Fibroblast of peridontal ligament (primary cell): ENCODE data around the gene ZFAND2A.
A peak's percentile ranks its signal among the peaks of the same experiment; 100 is the strongest.
"Not testable (repeated sequence)": the region's sequence is repeated elsewhere in the genome, so short reads cannot be mapped to it uniquely, and the experiment has no call there.

Experiments
- DNase-seq: peaks from one replicate; pipeline ENCODE4 v3.0.0-alpha.2; 2010; ENCODE audit errors: extremely low read depth

The ZFAND2A gene

DNA sequence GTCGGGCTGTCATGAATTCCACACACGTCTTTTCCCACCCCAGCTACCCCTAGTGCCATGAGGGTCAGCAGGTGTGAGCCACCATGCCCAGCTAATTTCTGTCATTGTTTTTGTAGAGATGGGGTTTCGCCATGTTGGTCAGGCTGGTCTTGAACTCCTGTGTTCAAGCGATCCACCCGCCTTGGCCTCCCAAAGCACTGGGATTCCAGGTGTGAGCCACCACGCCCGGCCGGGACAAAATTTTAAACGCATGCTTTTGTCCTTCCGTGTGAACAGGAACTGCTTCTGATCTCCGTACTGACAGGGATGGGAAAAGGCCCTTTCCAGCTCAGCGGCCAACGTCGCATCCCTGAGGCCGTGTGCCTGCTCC, 15.6 kb upstream of the ZFAND2A start:
- DNase-seq = no peak

DNA sequence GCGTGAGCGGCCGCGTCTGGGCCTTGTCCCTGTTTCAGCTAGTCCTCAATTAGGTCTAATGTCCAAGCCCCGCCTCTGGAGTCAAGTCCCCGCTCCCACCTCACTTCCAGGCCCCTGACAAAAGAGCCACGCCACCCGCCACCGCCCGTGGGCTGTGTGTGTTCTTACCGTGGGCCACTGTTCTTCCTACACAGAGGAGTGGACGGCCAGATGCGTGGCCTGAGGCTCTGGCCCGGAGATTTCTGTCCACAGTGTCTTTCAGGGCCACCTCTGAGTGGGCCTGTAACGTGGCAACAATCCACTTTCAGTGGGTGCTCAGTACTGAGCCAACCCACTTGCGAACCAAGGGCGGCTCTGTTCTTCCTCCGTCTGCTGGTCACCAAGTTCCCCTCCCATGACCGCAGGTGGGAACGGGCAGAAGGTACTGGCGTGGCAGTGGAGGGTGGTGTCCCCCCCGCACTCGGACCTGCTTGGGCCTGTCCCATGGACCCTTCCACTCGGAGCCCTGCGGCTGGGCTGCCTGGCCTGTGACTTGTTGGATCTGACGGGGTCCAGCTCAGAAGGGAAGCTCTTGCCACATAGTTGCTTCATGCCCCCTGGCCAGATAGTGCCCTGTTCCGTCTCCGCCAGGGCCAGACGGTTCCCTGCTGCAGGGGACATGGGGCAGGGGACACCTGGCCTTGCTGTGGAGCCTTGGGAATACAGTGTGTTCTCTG, 15.0 kb upstream of the ZFAND2A start:
- DNase-seq = no peak

DNA sequence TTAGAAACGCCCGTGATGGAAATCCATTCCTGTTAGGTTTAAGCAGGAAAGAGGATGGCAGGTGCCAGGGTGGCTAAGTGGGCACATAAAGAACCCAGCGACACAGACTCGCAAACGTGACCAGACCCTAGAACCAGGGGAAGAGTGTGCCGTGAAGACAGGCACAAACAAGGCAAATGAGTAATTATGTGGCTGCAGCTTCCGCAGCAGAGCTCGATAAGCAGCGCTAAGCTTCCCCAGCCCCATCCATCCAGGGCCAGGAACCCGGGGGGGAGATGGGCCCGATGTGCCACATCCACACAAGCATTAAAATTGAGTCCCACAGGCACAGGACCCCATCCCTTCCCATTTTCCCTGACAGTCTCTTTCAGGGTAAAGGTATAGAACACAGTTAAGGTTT, 14.0 kb upstream of the ZFAND2A start:
- no peak for DNase-seq

DNA sequence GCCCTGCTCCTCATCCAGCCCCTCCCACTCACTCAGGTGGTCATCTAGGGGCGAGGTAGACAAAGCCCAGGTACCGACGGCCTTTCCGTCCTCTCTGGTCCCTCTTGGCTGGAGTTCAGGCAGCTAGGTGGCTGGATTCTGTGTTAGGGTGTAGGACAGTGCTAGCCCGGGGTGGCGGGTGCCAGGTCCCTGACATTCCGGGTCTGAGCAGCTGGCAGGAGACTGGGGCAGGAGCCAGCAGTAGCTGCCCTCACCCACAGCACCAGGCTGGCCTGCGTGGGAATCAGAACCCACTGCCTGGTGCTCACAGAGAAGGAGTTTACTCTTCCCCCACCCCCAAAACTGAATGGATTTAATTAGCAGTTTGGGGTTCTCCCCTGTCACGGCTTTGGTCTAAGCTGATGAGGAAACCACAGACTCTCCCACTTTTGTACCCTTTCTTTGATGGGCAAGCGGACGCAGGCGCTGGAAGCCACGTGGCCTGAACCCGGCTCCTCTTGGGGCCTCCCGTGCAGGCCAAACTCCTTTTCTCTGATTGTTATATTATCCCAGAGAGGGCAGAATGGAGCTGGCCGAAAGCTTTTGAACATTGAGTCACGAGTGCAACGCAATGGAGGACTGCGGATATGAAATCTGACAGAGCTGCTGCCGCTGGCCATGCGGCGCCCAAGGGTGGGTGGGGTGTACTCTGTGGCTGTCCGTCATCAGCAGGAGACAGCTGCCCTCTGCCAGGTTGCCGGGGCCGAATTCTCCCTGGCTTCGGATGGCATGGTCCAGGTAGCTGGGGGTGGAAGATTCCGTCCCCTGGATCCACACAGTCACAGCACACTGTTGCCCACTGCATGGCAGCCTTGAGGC, 12.9 kb upstream of the ZFAND2A start:
- DNase-seq = no peak

DNA sequence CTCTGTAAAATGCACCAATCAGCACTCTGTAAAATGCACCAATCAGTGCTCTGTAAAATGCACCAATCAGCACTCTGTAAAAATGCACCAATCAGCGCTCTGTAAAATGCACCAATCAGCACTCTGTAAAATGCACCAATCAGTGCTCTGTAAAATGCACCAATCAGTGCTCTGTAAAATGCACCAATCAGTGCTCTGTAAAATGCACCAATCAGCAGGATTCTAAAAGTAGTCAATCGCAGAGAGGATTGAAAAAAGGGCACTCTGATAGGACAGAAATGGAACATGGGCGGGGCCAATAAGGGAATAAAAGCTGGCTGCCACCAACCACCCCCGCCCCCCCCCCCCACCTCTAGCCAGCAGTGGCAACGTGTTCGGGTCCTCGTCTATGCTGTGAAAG, 11.5 kb upstream of the ZFAND2A start:
- DNase-seq = not testable (repeated sequence)

DNA sequence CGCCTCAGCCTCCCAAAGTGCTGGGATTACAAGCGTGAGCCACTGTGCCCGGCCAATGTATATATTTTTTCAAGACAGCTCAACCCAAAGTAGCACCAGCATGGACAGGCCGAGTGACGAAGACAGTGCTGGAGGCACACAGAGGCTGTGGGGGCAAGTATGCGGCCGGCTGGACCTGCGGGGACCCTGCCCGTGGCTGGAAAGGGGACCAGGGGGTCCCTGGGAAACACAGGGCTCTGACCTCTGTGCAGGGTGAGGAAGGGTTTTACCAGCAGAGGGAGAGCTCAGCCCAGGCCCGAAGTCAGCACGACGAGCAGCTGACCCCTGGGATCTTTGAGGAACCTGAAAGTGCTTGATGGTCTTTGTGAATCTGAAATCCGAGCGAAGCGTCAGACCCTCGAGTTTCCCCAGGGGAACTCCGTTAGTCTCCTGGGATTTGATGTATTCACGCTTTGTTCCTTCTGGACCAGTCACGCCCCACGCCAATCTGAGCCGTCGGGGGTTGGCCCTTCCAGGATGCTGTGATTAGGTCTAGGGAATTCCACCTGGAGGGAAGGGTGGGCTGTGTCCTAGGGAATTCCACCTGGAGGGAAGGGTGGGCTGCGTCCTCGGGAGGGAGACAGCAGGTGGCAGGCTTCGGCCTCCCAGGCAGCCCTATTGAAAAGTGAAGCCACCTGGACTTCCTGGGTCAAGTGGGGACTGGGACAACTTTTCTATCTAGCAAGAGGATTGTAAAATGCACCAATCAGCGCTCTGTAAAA, 10.9 kb upstream of the ZFAND2A start:
- DNase-seq = no peak

DNA sequence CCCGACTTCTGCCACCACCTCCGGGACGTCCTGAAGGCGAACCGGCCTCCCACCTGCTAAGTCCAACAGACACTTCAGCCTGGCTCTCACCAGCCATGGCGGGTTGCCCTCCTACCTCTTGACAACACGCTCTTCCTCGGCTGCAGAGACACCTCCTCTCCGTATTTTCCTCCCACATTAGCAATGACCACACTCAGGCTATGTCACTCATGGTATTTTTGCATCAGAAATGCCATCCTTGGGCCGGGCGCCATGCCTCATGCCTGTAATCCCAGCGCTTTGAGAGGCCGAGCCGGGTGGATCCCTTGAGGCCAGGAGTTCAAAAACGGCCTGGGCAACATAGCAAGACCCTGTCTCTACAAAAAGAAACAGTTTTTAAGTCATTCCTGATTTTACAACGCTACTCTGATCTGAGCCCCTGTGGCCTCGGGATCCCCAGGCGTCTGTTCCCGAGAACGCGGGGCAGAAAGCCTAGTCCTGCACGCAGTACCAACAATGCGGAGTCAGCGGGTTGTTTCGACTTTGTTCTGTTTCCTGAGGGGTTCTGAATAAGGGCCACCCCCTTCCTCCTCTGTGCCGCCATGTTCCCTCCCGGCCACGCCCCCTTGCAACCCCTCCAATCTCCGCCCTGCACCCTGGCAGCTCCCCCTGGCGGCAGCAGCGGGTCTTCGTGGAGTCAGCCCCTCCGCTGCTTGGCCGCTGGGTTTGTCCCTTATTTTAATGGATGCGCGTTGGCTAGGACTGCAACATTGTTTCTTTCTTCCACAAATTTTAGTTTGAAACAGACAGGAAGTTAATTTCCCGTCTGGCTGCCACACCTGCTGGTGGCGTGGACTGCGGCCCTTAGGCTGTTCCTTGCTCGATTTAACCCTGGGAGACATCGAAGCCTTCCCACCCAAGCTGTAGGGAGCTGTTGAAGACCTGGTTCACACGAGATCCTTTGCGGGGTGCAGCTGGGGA, 9.7 kb upstream of the ZFAND2A start:
- DNase-seq = peak; percentile 16

DNA sequence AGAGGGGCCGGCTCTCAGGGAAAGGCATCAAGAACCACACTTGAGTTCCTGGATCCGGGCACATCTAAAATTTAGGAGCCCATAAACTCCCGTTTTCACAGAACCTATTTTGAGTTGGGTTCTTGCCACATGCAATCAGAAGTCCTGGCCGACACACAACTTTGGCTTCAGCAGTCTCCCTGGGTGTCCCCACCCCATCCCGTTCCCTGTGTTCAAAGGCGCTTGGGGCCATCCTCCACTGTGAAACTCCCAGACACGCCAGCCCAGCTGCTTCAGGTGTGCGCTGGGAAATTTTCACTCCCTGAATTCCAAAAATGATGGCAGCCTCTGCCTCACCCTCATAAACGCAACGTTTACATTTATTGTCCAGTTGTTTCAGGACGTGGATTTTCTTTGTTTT, 8.4 kb upstream of the ZFAND2A start:
- DNase-seq = no peak

DNA sequence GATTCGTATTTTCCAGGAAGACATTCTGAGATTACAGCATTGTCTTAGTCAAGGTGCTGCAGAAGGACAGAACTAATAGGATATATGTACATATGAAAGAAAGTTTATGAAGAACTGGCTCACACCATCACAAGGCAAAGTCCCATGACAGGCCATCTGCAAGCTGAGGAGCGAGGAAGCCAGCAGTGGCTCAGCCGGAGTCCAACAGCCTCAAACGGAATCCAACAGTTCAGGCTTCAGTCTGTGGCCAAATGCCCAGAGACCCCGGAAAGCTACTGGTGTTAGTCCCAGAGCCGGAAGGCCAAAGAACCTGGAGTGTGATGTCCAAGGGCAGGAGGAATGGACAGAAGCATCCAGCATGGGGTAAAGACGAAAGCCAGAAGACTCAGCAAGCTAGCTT, 4.4 kb upstream of the ZFAND2A start:
- no peak for DNase-seq

DNA sequence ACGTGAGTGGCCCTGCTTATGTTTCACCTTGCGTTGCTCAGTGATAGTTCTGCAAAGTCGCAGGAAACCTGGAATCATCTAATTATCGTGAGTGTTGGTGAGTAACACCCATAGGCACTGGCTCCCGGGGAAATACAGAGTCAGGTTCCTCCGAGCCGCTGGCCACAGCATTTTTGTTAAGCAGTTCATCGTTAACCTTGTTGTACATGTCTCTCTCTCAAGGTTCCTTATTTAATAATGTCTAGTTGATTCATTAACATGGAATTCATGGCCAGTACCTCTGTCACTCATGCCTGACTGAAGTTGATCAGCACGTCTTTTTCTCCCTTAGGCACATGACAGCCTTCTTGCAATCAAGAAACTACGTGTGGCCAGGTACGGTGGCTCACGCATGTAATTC, 3.1 kb upstream of the ZFAND2A start:
- DNase-seq = no peak

DNA sequence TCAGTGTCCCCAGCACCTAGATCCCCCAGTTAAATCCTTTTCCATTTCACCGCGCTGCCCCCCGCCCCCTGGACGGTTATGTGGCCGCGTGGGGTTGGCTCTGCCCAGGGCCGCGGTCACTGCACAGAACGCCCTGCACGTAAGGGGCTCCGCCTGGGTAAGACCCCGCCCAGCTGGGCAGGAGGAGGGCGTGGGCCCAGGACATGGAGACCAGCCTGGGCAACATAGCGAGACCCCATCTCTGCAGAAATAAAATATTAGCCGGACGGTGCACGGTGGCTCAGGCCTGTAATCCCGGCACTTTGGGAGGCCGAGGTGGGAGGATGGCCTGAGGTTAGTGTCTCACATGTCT, 650 bp upstream of the ZFAND2A start:
- no peak for DNase-seq

DNA sequence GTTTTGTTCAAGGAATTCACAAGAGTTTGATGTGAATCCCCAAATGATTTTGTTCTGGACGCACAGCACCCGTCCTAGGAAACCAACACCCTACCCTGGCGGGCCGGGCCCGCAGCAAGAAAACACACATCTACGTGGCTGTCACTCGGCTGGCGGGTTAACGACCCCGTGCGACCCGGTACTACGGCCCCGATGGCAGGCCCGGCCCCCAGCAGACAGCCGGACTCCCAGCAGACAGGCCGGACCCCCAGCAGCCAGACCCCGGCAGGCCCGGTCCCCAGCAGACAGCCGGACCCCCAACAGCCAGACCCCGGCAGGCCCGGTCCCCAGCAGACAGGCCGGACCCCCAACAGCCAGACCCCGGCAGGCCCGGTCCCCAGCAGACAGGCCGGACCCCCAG, 765 bp downstream of the ZFAND2A start:
- DNase-seq = not testable (repeated sequence)

DNA sequence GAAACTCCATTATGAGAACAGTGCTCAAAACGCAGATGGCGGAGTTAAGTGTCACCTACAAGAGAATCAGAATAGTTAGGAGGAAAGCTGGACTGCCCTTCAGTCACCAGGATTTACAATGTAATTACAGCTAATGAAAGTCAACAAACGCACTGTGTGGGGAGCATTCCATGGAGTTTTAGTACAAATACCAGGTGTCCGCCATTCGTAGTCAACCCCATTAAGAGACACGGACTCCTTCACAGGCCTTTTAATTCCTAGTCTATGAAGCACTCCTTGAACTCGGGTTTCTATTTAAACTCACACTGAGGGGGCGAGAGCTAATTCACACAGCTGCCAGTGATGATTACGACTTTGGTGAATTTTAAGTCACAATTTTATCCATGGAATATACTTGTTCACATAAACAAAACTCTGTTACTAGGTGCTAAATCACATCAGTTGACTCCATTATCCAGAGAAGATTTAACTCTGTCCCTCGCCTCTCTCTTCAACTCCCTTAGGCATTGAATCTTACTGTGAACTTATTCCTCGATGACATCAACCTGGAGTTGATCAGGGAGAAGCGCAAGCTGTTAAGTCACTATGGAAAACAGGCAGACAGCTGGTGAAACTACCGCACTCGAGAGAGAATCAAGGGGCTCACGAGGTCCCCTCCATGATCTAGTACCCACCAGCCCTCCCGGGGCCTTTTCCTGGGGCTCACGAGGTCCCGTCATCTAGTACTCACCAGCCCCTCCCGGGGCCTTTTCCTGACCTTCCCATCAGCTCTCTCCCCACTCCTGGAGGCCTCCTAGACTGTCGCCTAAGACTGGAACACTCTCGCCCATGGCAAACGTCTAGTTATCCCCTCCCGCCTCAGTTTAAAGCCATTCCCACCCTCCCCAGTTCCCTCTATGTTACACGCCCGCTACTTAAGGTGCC, 1.5 kb downstream of the ZFAND2A start:
- DNase-seq = no peak

DNA sequence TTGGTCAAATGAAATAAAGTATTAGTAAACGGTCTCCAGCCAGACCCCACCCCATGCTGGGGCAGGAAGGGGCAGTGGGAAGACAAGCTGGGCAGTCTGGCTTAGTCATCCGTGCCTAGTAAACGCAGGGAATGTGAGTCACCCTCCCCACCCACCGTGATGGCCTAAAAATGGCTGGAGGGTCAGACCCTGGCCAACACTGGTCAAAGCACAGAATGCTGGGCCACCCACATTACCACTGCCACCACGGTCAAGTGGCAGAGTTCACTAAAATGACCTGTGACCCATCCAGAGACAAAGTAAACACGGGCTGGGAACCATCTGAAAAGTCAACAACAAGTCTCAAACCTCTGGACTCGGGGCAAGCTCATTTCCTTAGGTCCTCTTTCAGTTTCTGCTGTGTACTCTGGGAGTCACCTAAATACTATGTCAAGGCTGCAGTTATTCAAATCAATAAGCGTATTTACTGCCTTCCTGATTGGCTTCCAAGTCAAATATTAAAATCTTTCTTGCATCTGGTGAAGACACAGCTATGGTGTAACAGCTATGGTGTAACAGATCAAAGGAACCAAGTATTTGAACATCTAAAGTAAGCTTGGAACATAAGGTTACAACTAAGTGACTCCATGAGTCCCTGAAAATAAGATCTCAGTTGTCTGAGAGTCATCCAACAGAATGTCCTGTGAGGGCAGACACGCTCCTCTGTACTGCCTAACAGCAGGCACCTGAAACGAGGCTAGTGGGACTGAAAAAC, 3.0 kb downstream of the ZFAND2A start:
- no peak for DNase-seq

DNA sequence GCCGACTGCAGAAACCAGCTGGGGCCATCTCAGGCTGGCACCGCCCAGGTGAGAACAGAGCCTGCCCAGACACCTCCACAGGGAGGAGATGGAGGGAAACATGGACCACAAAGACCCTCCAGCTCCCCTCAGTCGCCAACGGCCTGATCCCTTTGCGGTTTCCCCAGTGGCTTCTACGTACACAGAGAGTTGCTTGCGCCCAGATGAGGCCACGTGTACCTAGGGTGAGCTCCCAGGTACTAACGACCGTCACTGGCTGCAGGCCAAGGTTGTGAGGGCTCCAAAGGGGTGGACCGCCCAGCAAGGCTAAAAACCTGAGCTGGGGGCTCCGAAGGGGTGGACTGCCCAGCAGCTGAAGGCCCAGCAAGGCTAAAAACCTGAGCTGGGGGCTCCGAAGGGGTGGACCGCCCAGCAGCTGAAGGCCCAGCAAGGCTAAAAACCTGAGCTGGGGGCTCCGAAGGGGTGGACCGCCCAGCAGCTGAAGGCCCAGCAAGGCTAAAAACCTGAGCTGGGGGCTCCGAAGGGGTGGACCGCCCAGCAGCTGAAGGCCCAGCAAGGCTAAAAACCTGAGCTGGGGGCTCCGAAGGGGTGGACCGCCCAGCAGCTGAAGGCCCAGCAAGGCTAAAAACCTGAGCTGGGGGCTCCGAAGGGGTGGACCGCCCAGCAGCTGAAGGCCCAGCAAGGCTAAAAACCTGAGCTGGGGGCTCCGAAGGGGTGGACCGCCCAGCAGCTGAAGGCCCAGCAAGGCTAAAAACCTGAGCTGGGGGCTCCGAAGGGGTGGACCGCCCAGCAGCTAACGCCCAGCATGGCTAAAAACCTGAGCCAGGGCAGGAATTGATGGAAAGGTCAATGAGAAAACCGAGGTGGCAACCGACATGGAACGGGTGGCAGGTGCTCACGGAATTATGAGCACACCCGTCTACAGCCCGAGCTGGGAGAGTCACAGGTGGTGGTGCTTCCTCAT, 3.9 kb downstream of the ZFAND2A start:
- not testable (repeated sequence) for DNase-seq

DNA sequence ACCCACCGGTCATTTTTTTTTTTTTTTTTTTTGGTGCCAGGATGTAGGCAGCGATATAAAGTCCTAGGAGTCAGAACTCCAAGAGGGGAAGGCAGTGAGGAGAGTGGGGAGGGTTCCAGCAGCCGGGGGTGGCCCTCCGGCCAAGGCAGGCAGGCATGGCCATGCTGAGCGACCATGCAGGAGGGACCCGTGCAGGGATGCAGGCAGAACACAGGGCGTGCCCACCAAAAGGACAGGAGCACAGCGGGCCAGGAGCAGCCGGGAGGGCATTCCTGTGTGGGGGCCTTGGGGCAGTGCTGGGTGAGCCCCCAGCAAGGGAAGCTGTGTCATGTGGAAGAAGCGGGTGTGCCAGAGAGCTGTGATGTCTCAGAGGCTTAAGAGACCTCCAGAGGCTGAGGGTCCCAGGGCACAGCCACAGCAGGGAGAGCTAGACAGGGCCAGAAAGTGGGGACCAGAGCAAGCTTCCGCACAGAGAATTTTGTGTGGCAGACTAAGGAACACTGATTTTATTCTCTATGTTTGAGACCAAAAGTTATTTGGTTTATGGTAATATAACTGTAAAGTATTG, 5.7 kb downstream of the ZFAND2A start:
- no peak for DNase-seq

DNA sequence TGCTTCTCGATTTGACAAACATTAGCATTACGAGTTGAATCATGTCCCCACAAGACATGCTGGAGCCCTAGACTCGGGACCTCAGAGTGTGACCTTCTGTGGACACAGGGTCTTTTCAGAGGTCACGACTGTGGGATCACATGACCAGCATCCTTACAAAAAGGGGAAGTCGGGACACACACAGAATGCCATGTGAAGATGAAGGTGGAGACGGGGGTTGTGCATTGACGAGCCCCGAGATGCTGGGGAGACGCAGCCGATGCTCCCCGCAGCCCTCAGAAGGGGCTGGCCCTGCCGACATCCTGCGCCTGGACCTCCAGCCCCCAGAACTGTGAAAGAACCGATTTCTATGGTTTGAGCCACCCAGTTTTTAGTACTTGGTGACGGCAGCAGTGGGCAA, 7.5 kb downstream of the ZFAND2A start:
- DNase-seq = no peak
